Measurements from ENCODE around the gene GRB2.
"Not testable (repeated sequence)": the region's sequence is repeated elsewhere in the genome, so short reads cannot be mapped to it uniquely, and the experiment has no call there.

The GRB2 gene

DNA sequence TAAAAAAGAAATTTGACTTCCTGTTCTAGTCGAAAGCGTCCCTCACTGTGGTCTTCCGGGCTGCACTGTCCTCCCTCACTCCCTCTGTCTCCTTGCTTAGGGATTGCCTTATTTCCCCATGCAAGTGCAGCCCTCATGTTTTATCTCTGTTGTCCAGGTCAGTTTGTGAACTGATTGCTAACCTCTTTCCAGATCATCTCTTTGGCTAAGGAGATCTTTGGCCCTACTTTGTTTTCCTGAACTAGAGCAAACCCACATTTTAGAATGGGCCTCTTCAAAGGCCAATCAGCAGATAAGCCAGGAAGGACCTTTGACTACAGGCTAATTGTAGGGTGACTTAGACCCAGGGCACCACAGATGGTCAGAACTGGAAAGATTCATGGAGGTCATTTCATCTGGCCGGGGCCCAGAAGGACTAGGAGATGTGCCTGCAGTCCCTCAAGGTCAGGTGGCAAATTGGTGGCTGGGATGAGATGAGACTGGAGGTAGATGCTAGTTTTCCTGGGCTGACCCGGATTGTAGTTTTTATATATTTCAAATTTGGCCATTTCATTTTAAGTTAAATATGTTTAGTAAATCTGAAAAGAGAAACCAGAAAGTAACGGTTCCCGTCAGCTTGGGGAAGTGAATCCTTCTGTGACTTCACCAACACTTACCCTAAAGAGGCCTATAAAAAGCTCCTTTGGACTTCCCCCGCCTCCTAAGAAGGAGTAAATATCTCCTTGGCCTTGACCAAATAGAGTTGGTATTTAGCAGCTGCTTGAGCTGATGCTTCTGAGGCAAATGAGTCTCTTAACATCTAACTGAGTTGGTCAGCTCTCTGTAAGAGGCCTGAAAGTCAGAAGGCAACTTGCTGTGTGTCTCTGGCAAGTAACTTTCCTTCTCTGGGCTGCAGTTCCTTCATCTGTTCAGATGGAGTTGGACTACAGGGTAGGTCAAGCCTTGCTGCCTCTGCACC, 110.0 kb downstream of the GRB2 start:
- ATAC-seq (ENCODE audit: low read depth) (no peak), DNase-seq (ENCODE audit: low spot score) (no peak)
- H3K4me1 ChIP-seq (ENCODE audit: insufficient read depth, poor library complexity, severe bottlenecking), result no peaks in the 10 kb centered on the region
- H3K27ac ChIP-seq (ENCODE audit: poor library complexity, severe bottlenecking), result no peak overlapping the region
- H3K9me3 ChIP-seq (ENCODE audit: severe bottlenecking), result no peaks in the 10 kb centered on the region
- H3K4me3 ChIP-seq (ENCODE audit: severe bottlenecking), result no peak overlapping the region
- H3K27me3 ChIP-seq (ENCODE audit: insufficient read depth, poor library complexity, severe bottlenecking), result no peaks in the 10 kb centered on the region
- no peak for TF ChIP-seq CTCF (IDR thresholded peaks at IDR 0.05; ENCODE audit: poor library complexity, severe bottlenecking)
- H3K36me3 ChIP-seq (ENCODE audit: low read depth), result no peaks in the 10 kb centered on the region

- H3K4me1 ChIP-seq (ENCODE audit: insufficient read depth, poor library complexity, severe bottlenecking), result not testable (repeated sequence)
Observed at GRCh38 chr17:75292810-75293448, 112.5 kb downstream of the GRB2 start.

DNA sequence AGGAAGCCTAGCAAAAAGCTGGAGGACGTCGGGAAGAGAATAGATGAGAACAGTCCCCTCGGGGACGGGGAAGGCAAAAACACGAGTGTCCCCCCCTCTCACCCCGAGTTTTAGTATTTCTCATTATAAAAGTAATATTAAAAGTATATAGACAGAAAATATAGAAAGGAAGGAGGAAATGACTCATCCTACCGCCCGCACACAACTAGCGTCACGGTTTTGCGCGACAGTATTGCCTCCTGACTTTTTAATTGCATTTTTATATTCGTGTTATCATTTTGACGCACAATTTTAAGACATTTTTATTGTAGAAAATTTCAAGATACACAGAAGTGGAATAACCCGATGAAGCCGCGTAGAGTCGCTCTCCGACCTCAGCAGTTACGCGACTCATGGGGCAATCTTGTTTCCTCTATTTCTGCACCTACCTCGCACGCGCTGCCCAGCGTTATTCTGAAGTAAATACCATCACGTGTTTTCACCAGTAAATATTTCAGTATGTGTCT, 115.6 kb downstream of the GRB2 start:
- Histone ChIP-seq H3K27ac (ENCODE audit: poor library complexity, severe bottlenecking) (peak overlapping the region; percentile 78), H3K4me3 (ENCODE audit: severe bottlenecking) (peak overlapping the region; percentile 54), H3K9me3 (ENCODE audit: severe bottlenecking) (no peaks in the 10 kb centered on the region), H3K4me1 (ENCODE audit: insufficient read depth, poor library complexity, severe bottlenecking) (no peaks in the 10 kb centered on the region), H3K27me3 (ENCODE audit: insufficient read depth, poor library complexity, severe bottlenecking) (no peaks in the 10 kb centered on the region), H3K36me3 (ENCODE audit: low read depth) (0 out of 2 replicates have a peak, but pooled peaks cover 3% of the 10 kb centered on the region)
- no peak for ATAC-seq (ENCODE audit: low read depth)
- TF ChIP-seq CTCF (IDR thresholded peaks at IDR 0.05; ENCODE audit: poor library complexity, severe bottlenecking), result no peak
- no peak for DNase-seq (ENCODE audit: low spot score)

More at GRCh38 chr17:75292810-75293448, 112.5 kb downstream of the GRB2 start:
- not testable (repeated sequence) for ATAC-seq (ENCODE audit: low read depth); H3K27me3 ChIP-seq (ENCODE audit: insufficient read depth, poor library complexity, severe bottlenecking); DNase-seq (ENCODE audit: low spot score); H3K36me3 ChIP-seq (ENCODE audit: low read depth); H3K27ac ChIP-seq (ENCODE audit: poor library complexity, severe bottlenecking); H3K9me3 ChIP-seq (ENCODE audit: severe bottlenecking); H3K4me3 ChIP-seq (ENCODE audit: severe bottlenecking)

- peak; percentile 28 for TF ChIP-seq CTCF (IDR thresholded peaks at IDR 0.05; ENCODE audit: poor library complexity, severe bottlenecking)
- Histone ChIP-seq H3K9me3 (ENCODE audit: severe bottlenecking) (no peaks in the 10 kb centered on the region), H3K27ac (ENCODE audit: poor library complexity, severe bottlenecking) (peak within 1 kb of the TSS; percentile 78), H3K4me3 (ENCODE audit: severe bottlenecking) (peak within 1 kb of the TSS; percentile 54), H3K4me1 (ENCODE audit: insufficient read depth, poor library complexity, severe bottlenecking) (no peaks in the 10 kb centered on the region), H3K36me3 (ENCODE audit: low read depth) (0 out of 2 replicates have a peak, but pooled peaks cover 3% of the 10 kb centered on the region), H3K27me3 (ENCODE audit: insufficient read depth, poor library complexity, severe bottlenecking) (no peaks in the 10 kb centered on the region)
- ATAC-seq (ENCODE audit: low read depth), result peak; percentile 98
- peak; percentile 99 for DNase-seq (ENCODE audit: low spot score)
Observed at GRCh38 chr17:75289115-75289831, 116.2 kb downstream of the GRB2 start, which contains the start of gene SLC25A19. Gene SLC25A19, minus strand, starts transcription at chr17:75289433. Its CDS starts 2,669 bp downstream, at chr17:75286764.

GRCh38 chr17:75288770-75289114, 116.7 kb downstream of the GRB2 start:
- Histone ChIP-seq H3K4me3 (ENCODE audit: severe bottlenecking) (peak overlapping the region; percentile 54), H3K36me3 (ENCODE audit: low read depth) (0 out of 2 replicates have a peak, but pooled peaks cover 3% of the 10 kb centered on the region), H3K27ac (ENCODE audit: poor library complexity, severe bottlenecking) (peak overlapping the region; percentile 78), H3K27me3 (ENCODE audit: insufficient read depth, poor library complexity, severe bottlenecking) (no peaks in the 10 kb centered on the region), H3K9me3 (ENCODE audit: severe bottlenecking) (no peaks in the 10 kb centered on the region), H3K4me1 (ENCODE audit: insufficient read depth, poor library complexity, severe bottlenecking) (no peaks in the 10 kb centered on the region)
- peak; percentile 31 for ATAC-seq (ENCODE audit: low read depth)
- no peak for DNase-seq (ENCODE audit: low spot score)
- no peak for TF ChIP-seq CTCF (IDR thresholded peaks at IDR 0.05; ENCODE audit: poor library complexity, severe bottlenecking)
